Brain pericyte (primary cell): ENCODE data around the gene PXMP4.

ENCODE experiments used
- DNase-seq: peaks from one replicate; pipeline ENCODE4 v3.0.0-alpha.2; 2012; ENCODE audit warnings: low read depth, low spot score

Gene PXMP4

DNA sequence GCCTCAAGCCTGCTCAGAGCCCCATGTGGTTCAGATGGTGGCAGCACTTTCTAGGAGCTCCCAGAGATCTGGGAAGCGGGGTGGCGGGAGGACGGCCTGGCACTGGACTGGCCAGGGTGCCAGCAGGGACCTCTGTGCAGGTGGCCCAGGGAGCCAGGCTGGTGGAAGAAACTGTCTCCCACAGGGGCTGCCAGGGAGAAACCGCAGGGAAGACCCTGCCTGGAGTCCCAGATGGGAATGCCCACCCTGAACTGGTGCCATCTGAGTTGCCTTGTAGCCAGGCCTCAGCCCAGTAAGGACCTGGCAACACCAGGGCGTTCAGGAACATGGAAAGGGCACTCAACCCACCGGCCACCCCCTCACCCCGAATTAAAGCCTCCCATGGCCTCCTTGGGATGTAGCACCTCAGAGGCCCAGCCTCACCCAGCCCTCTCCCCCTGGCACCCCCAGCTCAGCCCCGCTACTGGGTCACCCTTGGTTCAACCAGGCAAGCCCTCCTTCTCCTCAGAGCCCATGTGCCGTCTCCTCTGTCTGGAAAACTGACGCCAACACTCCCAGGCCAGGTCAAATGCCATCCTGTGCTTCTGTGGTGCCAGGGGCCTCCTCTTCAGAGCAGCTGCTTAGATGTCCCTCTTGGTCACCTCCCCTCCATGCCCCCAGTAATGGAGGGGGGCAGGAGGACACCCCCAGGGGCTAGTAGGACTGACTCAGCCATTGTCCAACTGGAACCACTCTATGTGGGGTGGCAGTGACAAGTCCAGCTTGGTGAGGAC lies 63.9 kb downstream of the PXMP4 start:
- DNase-seq: no peak

DNA sequence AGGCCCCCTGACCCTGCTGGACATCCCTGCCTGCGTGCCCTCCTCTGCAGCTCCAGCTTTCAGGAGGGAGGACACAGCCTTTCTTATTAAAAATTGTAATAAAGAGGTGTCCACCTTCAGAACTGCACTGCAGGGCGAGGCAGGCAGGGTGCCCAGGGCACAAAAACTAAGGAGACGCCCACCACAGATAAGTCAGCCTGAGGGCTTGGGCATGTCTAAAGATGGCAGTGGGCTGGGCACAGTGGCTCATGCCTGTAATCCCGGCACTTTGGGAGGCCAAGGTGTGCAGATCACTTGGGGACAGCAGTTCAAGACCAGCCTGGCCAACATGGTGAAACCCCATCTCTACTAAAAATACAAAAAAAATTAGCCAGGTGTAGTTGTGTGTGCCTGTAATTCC lies 64.9 kb downstream of the PXMP4 start:
- DNase-seq: no peak

DNA sequence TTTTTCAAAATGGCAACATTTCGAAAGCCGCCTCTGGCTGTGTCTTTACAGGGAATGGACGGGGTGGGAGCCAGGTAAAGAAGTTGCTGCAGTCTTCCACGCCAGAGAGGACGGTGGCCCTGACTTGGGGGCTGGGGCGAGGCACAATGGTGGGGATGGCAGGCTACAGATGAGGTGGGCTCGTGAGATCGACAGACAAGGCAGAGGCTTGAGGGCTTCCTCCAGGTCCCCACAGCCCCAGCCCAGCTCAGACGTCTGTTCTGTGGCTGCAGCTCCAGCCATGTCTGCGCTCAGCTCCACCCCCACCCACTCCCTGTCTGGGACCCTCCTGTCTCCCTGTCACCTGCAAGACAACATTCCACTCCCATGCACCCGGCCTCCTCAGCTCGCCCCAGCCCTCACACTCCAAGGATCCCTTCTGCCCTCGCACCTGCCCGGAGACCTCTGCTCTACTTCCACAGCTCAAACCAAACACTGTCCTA lies 65.4 kb downstream of the PXMP4 start:
- DNase-seq: no peak

DNA sequence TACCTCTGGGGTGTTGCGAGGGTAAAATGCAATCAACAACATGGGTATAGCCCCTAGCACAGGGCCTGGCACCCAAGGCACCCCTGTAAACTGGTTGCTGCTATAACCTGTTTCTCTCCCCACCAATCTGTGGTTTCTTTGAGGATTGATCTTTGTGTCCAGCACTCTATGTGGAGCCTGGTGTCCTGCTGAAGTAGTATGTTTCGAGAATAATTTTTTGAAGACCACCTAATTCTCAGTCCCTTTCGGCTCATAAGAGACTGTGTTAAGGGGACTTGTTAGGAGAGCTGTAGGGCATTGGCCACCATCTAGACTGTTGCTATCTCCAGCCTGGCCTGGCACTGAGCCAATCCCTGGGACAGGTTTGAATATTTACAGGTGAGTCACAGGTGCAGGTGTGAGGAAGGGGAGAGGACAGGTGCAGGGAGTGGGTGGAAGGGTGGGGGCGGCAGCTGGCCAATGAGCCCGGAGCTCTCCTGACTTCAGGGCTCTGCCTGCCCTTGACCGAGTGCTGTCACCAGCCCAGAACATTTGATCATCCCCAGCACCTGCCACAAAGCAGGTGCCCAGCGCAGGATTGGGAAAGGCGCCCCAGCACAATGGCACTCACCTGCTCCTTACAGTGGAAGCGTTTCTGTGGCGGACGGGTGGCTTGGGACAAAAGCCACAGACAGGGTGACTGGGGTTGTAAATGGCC lies 66.1 kb downstream of the PXMP4 start:
- DNase-seq: no peak

DNA sequence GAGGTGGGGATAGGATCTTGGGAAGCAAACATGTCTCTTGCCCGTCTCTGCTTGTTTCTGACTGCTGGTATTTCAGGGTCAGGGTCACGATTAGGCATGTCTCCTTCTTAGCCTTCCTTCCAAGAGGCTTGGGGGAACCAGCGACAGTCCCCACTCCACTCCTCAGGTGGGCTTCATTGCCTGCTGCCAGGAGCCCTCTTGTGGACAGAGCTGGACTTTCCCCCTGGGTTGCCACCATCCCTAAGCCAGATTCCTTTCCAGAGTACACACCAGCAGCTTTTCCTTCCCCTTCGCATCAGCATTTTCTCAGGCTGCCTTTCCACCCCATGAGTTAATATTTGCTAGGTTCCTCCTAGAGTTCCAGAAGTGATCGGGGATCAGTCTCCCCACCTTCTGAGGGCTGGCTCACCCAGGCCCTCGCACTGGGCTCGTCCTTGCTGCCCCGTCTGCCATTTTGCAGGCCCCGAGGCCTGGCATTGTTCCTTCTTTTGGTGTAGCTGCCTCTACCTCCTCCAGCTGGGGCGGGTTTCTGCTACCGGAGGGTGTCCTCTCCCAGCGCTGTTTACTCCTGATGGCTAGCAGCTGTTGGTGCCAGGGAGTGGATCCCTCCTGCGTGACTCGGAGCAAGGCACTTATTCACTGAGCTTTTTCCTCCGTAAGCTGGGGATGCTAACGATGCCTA lies 66.8 kb downstream of the PXMP4 start:
- DNase-seq: no peak
